ENCODE data around the gene PLEKHB1.

The PLEKHB1 gene

GRCh38 chr11:73680687-73681086, 34.3 kb downstream of the PLEKHB1 start:
- ChIA-PET POLR2A (interaction anchor here (1.0 kb wide), 1 partner anchor 80 kb away, joined by 3 read pairs; the partner anchor contains the start of gene RAB6A), CTCF (no interaction called here)
- DNase-seq (ENCODE audit: extremely low spot score): no peak
- no peak for TF ChIP-seq ELF4 (IDR thresholded peaks at IDR 0.05)
- TF ChIP-seq ZNF384 (IDR thresholded peaks at IDR 0.05): no peak
- no peak for TF ChIP-seq PKNOX1 (IDR thresholded peaks at IDR 0.05)
- TF ChIP-seq FOXK2 (IDR thresholded peaks at IDR 0.05): no peak
- no peak for TF ChIP-seq L3MBTL2 (conservative IDR thresholded peaks at IDR 0.05)
- no peak for TF ChIP-seq FOXA1 (IDR thresholded peaks at IDR 0.05)

GRCh38 chr11:73693899-73694525, 47.6 kb downstream of the PLEKHB1 start:
- ChIA-PET CTCF (no interaction called here), POLR2A (interaction anchor here (1.3 kb wide), 1 partner anchor 94 kb away, joined by 3 read pairs; the partner anchor contains the start of gene MRPL48)
- no peak for DNase-seq (ENCODE audit: extremely low spot score)
- TF ChIP-seq FOXM1 (IDR thresholded peaks at IDR 0.05; ENCODE audit: borderline replicate concordance): no peak

GRCh38 chr11:73705053-73705452, 58.7 kb downstream of the PLEKHB1 start:
- ChIA-PET CTCF (interaction anchor here (0.7 kb wide), 1 partner anchor 309 kb away, joined by 3 read pairs; no protein-coding TSS in a partner anchor), POLR2A (no interaction called here)
- TF ChIP-seq NFRKB (IDR thresholded peaks at IDR 0.05): no peak
- TF ChIP-seq SP1 (IDR thresholded peaks at IDR 0.05): no peak
- no peak for TF ChIP-seq L3MBTL2 (conservative IDR thresholded peaks at IDR 0.05)
- no peak for TF ChIP-seq LEF1 (IDR thresholded peaks at IDR 0.05; ENCODE audit: borderline replicate concordance)
- TF ChIP-seq PKNOX1 (IDR thresholded peaks at IDR 0.05): no peak
- no peak for TF ChIP-seq FOXA1 (IDR thresholded peaks at IDR 0.05)
- TF ChIP-seq ELF4 (IDR thresholded peaks at IDR 0.05): no peak
- TF ChIP-seq HDGF (IDR thresholded peaks at IDR 0.05; ENCODE audit: borderline replicate concordance): no peak
- DNase-seq (ENCODE audit: extremely low spot score): no peak

GRCh38 chr11:73710964-73711363, 64.6 kb downstream of the PLEKHB1 start:
- DNase-seq (ENCODE audit: extremely low spot score): no peak
- ChIA-PET CTCF (no interaction called here), POLR2A (no interaction called here)
- TF ChIP-seq HDGF (IDR thresholded peaks at IDR 0.05; ENCODE audit: borderline replicate concordance) (no peak), SUZ12 (IDR thresholded peaks at IDR 0.05) (no peak), L3MBTL2 (conservative IDR thresholded peaks at IDR 0.05) (no peak), ARNT (IDR thresholded peaks at IDR 0.05) (no peak), ELF4 (IDR thresholded peaks at IDR 0.05) (no peak), BHLHE40 (IDR thresholded peaks at IDR 0.05; ENCODE audit: borderline replicate concordance) (no peak), TARDBP (IDR thresholded peaks at IDR 0.05) (no peak), NFRKB (IDR thresholded peaks at IDR 0.05) (no peak), ZNF384 (IDR thresholded peaks at IDR 0.05) (no peak), LEF1 (IDR thresholded peaks at IDR 0.05; ENCODE audit: borderline replicate concordance) (no peak), PKNOX1 (IDR thresholded peaks at IDR 0.05) (no peak), CTBP1 (IDR thresholded peaks at IDR 0.05; ENCODE audit: borderline replicate concordance) (no peak), SP1 (IDR thresholded peaks at IDR 0.05) (no peak), FOXK2 (IDR thresholded peaks at IDR 0.05) (no peak), FOXA1 (IDR thresholded peaks at IDR 0.05) (no peak), FOXM1 (IDR thresholded peaks at IDR 0.05; ENCODE audit: borderline replicate concordance) (no peak)

Data from HEK293T (cell line).